Endometrium (tissue), 2 donors: ENCODE measurements around the gene CACNG5.

ENCODE experiments used
- FAIRE-seq: peaks from 2 replicates; lab custom pipeline; 2012; peaks lifted over from hg19 to GRCh38; lab: Jason Lieb, UNC
- donor health status: control.
- donor health status: control.

CACNG5 gene

DNA sequence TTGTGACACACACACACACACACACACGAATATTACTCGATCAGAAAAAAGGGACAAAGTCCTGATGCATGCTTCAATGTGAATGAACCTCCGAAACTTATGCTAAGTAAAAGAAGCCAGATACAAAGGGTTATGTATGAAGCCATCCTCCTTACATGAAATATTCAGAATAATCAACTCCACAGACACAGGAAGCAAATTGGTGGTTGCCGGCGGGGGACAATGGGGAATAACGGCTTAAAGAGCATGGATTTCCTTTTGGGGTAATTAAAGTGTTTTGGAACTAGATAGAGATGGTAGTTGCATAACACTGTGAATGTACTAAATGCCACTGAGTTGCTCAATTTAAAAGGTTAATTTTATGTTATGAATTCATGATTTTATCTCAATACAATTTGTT, 8.1 kb upstream of the CACNG5 start:
- no peak for FAIRE-seq

DNA sequence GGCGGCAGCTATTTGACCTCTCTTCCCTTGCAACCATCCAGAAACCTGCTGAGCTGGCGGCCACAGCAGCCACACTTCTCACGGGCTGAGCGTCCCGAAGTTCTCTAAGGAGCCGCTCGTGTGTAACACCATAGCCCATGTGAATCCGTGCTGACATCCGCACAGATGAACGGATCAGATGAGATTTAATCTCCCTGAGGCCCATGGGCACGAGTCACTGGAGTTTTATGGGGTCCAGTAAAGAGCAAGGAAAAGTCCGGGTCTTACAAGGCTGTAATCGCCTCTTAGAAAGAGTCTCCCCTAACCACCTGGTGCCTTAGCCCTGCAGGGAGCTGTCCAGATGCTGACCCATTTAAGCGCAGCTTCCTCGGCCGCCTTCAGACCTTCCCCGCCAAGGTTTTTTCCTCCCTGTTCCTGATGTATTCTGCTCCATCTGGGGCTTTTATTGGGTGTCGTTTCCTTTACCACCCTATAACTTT, 5.5 kb upstream of the CACNG5 start:
- FAIRE-seq = peak; percentile 21

DNA sequence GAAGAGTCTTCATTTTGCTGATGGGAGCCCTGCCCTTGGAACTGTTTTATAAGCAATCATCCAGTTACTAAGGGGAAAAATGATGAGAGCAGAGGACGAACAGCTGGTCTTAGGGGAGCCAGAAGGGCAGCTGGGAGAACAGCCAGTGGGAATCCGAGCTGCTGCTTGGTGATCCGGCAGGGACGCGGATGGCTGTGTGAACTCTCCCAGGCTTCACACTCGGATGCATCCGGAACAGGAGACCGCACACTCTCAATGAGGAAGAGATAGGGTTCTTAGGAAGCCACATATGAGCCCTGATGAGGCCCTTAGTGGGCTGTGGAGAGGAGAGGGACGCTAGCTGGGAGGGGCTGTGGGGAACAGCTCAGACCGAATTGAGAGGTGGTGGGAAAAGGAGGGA, 5.0 kb upstream of the CACNG5 start:
- FAIRE-seq = no peak

DNA sequence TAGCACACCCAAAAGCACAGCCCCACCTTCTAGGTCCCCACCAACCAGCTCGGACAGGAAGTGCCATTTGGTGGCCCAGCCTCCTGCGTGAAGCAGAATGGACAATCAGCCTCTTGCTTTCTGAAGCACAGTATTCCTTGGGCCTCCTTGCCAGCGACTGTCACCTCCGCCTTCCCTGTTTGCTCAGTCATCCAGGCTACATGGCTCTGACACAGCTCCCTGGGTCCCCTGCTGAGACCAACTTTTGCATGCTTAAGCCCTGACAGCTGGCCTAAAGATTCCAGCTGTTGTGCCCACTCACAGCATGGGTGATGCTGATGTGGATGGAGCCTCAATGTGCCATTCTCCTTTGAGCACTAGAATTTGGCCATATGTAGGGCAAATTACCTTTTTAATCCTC, 4.5 kb upstream of the CACNG5 start:
- FAIRE-seq = no peak

DNA sequence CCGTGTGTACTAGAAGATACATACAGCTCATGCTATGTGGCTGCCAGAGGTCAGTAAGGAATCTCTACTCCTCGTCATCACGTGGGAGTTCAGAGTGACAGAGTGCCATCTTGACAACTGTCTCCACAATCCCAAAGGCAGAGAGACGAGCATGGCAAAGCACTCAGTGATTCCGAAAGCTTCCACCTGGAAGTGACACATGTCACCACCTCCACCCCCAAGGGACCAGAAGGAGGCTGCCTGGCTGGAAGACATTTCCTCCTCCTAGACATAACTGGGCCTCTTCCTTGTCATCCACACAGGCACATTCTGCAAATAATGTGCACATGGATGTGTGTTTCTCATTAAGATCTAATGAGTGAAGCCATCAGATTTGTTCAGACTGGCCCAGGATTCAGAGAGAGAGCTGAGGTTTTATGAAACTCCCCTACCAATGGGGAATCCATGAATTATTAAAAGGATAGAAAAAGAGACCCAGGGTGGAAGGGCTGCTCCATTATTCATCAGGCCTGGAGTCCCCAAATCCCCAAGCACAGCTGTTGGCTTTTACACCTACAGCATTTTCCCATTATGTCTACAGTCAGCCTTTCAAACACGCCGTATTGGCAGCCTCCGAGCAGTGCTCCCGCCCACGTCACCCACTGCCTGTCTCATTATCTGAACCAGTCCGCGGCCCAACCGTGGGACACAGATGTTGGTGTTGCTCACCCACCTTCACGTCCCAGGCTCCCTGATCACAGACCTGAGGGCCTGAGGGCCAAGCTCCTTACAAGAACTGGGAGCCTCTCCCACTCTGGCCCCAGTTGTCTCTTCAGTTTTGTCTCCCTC, 3.3 kb upstream of the CACNG5 start:
- FAIRE-seq = no peak

DNA sequence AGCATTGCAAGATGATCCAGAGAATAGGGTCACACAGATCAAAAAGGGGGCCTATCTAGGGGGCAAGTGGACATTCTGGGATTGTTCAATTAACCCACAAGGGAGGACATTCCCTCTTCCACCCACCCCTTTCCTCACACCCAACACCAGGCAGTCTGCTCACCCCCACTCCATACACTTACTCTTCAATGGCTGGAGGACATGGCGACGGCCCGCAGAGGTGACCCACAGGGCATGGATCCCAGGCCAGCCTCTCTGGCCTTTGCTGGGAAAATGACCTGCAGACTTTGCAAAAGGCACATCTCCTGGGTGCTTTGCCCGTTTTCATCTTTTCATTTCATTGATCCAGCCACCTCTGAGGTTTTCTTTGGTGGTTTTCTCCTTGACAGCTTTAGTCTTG, 1.7 kb upstream of the CACNG5 start:
- FAIRE-seq = no peak

DNA sequence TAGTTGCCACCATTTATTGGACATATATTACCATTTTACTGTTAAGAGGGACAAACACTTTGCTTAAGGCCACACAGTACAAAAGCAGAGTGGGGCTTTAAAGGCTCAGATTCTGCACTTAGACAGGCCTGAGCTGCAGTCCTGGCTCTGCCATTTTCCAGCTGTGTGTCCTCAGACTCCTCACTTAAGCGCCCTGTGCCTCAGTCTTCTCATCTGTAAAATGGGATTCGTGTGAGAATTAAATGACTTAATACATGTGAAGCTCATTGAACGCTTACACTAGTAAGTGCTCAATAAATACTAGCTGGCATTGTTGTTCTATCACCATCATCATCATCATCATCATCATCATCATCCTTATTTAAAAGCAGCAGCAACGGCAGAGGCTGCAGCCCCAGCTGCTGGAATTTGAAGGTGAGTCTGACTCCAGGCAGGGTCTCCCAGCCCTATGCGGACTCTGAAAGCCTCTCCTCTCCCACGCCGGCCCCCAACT, 445 bp upstream of the CACNG5 start:
- no peak for FAIRE-seq

DNA sequence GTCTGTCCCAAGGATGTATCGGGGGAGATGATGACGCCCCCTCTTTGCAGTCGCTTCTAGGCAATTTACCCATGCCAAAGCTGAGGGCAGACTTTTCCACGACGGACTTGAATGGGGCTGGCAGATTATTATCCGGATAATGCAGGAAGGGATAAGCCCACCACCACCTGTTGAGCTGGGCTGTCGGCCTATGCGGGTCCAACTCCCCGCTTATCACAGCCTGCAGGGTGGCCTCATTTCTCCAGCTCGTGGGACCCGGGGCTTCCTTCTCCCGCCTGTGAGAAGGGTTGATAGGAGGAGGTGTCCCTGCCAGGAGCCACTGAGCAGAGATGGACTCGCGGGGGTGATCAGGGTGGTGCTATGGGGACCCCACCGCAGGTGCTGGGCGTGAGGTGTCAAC, 559 bp downstream of the CACNG5 start:
- FAIRE-seq = no peak

DNA sequence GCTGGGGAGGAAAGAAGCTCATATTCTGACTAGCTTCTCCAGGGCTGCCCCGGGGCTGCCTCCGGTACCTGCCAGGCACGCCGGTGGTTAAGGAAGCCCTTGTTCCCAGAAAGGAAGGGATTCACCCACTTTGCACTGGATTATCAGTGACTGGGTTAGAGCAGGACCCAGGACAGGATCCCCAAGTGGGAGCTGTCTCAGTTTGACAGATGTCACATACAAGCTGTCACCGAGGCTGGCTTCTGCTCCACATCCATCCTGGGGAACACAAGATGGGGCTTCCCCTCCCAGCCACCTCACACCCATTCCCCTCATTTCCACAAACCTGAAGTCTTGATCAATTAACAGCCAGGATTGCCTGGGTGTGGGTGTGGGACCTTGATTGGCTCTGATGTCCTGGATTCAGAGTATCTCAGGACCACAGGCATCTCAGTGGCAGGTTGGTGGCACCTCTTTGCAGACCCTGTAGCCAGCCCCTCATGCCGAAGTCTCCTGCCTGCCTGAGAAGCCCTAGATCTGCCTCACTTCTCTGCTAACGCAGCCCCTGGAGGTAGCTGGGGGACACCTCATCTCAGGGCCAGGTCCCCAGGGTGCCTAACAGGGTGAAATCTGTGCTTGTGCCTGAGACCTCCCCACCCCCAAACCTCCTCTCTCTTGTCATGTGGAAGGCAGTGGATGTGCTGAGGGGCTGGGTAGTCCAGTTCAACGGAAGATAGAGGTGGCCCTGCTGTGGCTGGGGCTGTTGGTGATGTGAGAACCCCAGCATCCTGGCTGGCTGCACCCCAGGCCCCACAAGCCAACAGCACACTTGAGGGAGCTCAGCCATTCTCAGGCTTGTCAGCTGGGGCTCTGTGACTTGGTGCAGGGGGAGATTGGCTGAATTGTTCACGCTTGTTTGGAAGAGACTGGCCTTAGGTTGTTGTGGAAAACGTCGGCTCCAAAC, 1.4 kb downstream of the CACNG5 start:
- no peak for FAIRE-seq

DNA sequence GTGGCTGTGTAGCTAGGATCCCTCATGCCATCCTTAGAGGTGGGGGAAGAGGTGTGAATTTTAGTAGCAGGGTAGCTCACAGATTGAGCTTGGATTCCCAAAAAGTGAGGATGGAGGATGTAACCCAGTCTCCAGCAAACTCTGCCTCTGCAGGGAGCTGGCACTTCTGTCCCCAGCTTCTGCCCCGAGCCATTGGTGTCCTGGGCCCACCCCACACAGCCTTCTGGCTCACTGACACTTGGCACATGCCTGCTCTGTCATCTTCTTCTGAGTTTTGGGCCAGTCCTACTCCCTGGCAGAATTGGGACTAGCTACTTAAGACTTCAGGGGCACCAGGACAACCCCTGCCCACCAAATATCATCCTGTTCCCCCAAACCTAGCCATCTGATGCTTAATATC, 2.3 kb downstream of the CACNG5 start:
- FAIRE-seq = no peak

DNA sequence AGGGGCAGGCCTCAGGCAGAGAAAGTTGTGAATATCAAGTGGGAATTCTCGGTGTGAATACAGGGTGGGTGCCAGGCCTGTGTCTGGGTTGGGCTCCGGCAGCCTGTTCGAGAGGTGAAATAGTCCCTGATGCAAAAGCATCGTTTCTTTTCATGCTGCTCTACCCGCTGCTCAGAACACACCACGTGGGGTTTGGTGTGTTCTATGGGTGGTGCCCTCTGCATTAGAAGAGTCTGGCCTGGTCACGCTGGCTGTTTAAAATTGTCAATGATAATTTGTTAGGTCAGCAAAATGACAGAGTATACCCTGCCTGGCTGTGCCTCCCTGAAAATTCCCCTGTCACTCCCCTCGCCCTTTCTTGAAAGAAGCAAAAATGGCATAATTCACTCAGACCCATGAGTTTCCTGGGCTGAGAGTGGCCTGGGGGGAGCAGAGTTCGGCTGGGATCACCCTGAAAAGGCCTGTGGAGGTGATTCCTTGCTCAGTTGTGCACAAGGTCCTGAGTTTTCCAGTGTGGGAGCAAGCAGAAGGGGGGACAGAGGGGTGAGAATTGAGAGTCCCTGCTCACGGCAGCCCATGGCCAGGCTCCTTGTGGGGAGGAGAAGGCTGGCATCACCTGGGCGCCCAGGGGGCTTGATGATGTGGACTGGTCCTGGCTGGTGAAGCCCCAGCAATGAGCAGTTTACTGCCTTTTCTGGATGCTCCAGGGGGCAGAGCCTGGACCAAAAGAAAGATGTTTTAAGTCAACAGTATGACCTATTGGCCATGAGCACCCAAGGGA, 3.2 kb downstream of the CACNG5 start:
- FAIRE-seq = no peak

DNA sequence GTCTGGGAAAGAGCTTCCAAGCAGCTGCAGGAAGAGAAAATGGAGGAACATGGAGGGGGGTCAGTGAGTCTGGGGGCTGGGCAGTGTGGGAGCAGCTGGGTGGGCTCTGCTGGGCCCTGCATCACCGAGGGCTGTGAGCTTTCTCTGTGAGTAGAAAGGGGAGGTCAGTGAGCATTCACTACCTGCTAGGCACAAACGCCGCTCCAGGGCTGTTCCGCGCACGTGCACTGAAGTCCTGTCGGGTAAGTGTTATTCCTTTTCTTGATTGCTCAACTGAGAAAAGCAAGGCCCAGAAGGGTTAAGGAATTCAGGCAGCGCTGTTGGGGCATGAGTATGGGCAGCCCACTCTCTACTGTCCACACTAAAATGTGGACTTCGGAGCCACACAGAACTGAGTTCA, 4.7 kb downstream of the CACNG5 start:
- no peak for FAIRE-seq

DNA sequence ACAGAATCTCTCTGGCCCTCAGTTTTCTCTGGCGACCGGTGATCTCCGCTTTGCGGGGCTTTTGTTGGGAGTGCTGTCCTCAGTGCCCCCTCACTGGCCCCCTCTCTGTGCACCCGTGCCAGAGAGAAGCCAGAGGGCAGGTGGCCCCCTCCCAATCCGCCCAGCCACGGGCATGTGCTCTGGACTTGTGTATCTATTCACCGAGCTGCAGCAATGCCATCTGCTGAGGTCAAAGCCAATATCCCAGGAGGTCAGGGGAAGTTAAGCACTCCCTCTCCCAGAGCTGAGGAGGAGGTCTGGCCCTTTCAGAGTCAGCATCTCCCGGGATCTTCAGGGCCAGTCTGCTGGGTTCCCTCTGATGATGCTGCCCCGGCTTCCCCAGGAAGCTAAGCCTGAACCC, 5.1 kb downstream of the CACNG5 start:
- FAIRE-seq = no peak

DNA sequence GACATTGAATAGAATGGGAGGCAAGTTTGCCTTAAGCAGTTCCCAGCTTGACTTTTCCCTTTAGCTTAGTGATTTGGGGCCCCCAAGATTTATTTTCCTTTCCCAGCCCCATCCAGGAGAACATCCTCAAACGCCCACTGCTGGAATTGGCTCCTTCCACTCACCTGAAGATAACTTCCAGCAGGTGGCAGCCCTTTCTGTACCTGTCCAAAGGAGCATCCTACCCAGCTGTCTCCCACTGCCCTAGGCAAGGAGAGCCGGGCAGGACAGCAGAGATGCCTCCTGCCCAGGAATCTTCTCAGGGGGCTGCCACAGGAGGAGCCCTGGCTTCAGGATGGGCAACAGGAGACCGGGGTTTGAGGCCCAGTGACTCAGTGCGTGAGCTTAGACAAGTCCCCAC, 6.4 kb downstream of the CACNG5 start:
- FAIRE-seq = no peak

DNA sequence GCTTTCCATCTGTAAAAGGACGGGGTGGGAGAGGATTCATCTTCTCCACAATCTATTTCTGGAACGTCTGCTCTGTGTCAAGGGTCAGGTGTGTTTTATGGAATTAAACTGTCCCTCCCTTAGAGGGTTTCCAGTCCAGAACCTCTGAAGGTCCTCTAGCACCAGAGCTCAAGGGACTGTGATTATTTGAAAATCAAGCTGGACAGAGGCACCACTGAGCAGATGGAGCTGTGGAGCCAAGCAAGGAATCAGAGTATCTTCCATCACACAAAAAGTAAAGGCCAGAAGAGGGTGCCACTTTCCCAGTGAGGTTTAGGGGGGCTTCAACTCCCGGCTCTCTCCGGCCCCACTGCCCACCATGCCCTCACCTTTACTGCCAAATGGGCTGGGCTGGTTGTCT, 6.8 kb downstream of the CACNG5 start:
- no peak for FAIRE-seq

DNA sequence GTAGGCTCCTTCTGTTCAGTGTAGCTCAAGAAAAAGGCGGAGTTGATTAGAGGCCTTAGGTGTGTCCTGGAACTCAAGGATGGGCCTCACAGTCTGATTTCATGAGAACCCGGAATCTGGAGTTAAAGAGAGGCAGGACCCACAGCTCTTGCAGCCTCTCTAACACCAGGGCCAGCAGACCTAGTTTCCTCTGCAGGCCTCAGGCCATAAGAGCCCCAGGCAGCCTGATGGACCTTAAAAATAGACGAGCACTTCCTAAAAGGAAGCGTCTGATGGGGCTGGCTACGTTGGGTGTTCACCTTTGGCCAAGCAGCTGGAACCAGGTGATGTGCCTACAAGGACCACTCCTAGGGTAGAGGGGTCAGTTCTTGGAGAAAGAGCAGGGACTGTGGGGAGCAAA, 7.6 kb downstream of the CACNG5 start:
- no peak for FAIRE-seq

DNA sequence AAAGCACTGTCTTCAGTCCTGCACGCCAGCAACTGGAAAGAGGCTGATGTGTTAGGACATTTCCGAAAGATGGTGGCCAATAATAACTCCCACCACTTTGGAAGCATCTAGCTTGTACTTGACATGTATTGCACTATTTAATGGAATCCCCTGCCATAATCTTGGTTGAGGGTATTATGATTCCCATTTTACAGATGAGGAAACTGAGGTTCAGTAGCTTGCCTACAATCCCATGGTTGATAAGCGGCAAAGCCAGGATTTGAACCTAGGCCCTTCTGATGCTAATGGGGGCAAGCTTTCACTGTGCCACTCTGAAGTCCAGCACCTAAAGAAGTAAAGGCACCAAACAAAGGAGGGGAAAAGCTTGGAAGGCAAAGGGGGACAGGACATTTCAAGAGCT, 8.0 kb downstream of the CACNG5 start:
- FAIRE-seq = no peak

DNA sequence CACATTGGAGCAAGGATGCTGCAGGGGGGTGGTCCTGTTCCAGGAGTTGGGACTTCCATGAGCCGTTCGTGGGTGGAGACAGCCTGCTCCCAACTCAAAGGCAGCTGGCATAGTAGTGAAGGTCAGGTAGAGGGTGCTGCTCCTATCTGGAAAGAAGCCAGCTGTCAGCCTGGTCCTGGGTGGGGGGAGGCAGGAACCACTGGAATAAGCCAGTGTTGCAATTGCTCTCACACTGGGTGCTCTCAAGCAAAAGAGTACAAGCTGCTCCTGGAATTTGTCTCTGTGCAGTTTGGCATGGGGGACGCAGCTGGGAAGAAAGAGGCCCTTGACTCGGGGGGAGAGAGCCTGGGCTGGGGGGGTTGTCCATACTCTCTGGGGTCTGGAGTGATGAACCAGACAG, 8.7 kb downstream of the CACNG5 start:
- FAIRE-seq = no peak

DNA sequence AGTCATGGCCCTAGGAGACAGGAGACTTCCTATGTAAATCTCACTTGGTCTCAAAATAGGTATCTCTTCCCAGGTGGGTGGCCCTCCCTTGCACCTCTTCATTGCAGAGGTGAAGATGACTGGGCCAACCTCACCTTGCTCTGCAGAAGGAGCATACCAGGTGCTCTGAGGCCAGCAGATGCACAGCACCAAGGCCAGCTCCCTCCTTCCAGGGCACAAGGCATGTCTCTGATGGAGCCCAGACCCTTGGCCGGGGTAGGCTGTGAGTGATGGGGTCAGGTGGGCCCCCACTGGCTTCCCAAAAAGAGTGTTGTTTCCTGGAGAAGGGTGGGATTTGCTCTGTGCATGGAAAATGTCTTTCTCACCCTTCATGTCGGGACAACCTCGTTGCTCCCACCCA, 12.8 kb downstream of the CACNG5 start:
- FAIRE-seq = no peak

DNA sequence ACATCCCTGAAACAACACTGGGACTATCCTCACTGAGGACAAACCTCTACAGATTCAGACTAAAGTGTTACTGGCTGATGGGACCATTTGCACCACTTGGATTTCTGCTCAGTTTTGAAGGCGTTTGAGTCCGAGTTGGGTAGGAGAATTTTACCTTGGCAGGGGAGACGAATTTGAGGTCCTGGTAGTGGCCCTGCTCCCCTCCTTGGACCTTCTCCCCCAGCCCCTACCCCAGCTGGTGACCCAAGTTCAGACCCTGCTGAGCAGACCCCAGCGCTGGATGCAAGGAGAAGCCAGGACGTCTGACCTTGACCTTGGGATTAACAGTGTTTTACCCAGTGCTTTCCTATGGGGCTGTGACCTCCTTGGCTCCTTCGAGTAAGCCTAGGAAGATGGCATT, 13.6 kb downstream of the CACNG5 start:
- FAIRE-seq = no peak

DNA sequence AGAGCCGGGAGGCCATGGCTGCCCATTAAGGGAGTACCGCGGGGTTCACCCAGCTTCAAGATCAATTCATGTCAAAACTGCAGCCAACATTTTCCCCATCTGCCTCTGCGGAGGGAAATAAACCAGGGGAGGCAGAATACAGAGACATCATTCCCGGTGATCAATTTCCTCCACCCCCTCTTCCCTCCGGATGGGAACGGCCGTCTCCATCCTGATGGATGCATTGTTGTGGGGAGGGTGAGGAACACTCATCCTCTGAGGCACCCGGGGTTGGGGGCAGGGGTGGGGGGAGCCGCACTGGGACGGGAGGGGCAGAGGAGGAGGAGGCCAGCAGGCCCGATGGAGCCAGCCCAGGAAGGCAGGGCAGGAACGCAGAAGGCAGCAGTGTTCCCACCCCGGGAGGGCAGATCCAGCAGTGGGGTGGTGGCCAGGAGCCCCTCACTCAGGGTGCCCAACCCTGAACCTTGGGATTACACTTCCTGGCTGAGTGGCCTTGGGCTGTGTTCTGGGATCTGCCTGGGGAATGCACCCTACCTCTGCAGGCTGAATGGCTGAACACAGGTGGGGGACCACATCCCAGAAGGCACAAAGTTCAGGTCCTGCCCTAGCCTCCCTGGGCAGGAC, 14.2 kb downstream of the CACNG5 start:
- no peak for FAIRE-seq
